ENCODE results near the gene GNS. TPM values are rescaled to one million over a fixed set of nuclear protein-coding genes. Genes with fewer than 3 reads are reported as not detected.
A peak's percentile ranks its signal among the peaks of the same experiment; 100 is the strongest.

Gene GNS
- 21.6 and 26.0 TPM in 2 replicates for total RNA-seq (2021)
- long read RNA-seq, full-length matches to known transcripts, result 72 of 99 reads
- long read RNA-seq, partial matches to known transcripts, result 13 of 99 reads
- long read RNA-seq, other reads (novel, unspliced or antisense), result 14 of 99 reads

GRCh38 chr12:64759035-64759894, at the start of gene GNS:
TSS of gene GNS (minus strand) at chr12:64759406. CDS start at chr12:64759276, 130 bp downstream.
- H2BK20ac ChIP-seq (ENCODE audit: low read depth, low read length, poor library complexity, severe bottlenecking), result no peak within 1 kb of the TSS
- Mint-ChIP-seq H3K4me1 (peaks cover 12% of the 10 kb centered on the region in 2 experiments), H3K36me3 (ENCODE audit: insufficient read depth in 1 of 3, low read depth in 3 of 3) (no peaks in the 10 kb centered on the region; a peak in 1 of 7 replicates), H3K9me3 (no peaks in the 10 kb centered on the region; a peak in 1 of 5 replicates), H3K27me3 (ENCODE audit: low read depth) (no peaks in the 10 kb centered on the region), H3K27ac (peak within 1 kb of the TSS; percentile 74 to 95 (median 80)), H3K4me3 (peak within 1 kb of the TSS; percentile 84 to 89)
- H2BK5ac ChIP-seq (ENCODE audit: insufficient read length, low read length), result no peak within 1 kb of the TSS
- H3K14ac ChIP-seq (ENCODE audit: insufficient read depth, low read length), result no peak within 1 kb of the TSS
- H2BK120ac ChIP-seq (ENCODE audit: low read depth, low read length, poor library complexity, severe bottlenecking), result no peak within 1 kb of the TSS
- H3K56ac ChIP-seq (ENCODE audit: insufficient read length, low read depth, low read length), result no peak within 1 kb of the TSS
- peak within 1 kb of the TSS; percentile 53 for H3K9ac ChIP-seq (ENCODE audit: extremely low read depth, insufficient read length, low read length)
- peaks cover 8% of the 10 kb centered on the region for H3K23me2 ChIP-seq (ENCODE audit: insufficient read length, low read depth, low read length, poor library complexity, severe bottlenecking)
- no peaks in the 10 kb centered on the region for H3K27me3 ChIP-seq (ENCODE audit: insufficient read depth, low read length)
- whole genome bisulfite sequencing (ENCODE audit: extremely low coverage, insufficient read length, low lambda C conversion rate), result no CpG with 5 or more reads among the region's 67 CpGs
- no peak within 1 kb of the TSS for H3K18ac ChIP-seq (ENCODE audit: insufficient read length, low read depth, low read length)
- TF ChIP-seq CTCF (conservative IDR thresholded peaks at IDR 0.05), result no peak
- no peaks in the 10 kb centered on the region for H3K4me1 ChIP-seq (ENCODE audit: insufficient read depth, low read length)
- H3K27ac ChIP-seq (ENCODE audit: insufficient read length, low read depth, low read length), result no peak within 1 kb of the TSS
- no peak within 1 kb of the TSS for H4K5ac ChIP-seq (ENCODE audit: insufficient read length, low read depth, low read length)
- H3K9me3 ChIP-seq (ENCODE audit: control insufficient read depth, low read depth, low read length), result no peaks in the 10 kb centered on the region
- no peak within 1 kb of the TSS for H3K4ac ChIP-seq (ENCODE audit: low read depth, low read length)
- H2AK5ac ChIP-seq (ENCODE audit: insufficient read length, low read length), result no peak within 1 kb of the TSS
- no peak within 1 kb of the TSS for H4K91ac ChIP-seq (ENCODE audit: insufficient read length, low read depth, low read length)
- no peaks in the 10 kb centered on the region for H3K79me1 ChIP-seq (ENCODE audit: insufficient read depth, low read depth, low read length, poor library complexity, severe bottlenecking)
- DNase-seq, result peak; percentile 97
- H3K23ac ChIP-seq (ENCODE audit: insufficient read length, low read depth, low read length), result no peak within 1 kb of the TSS
- no peak within 1 kb of the TSS for H3T11ph ChIP-seq (ENCODE audit: low read length)
- no peaks in the 10 kb centered on the region for H4K20me1 ChIP-seq (ENCODE audit: control insufficient read depth, insufficient read depth, insufficient read length)
- peaks cover 1% of the 10 kb centered on the region; the same call in 1 of the 2 replicates for H3K79me2 ChIP-seq (ENCODE audit: insufficient read depth, low read length)
- H2AFZ ChIP-seq (ENCODE audit: low read length), result no peak within 1 kb of the TSS
- no peak within 1 kb of the TSS for H2BK12ac ChIP-seq (ENCODE audit: insufficient read length, low read depth, low read length)
- no peak within 1 kb of the TSS for H2BK15ac ChIP-seq (ENCODE audit: low read depth, low read length)
- no peak within 1 kb of the TSS for H4K8ac ChIP-seq (replicated peaks; ENCODE audit: insufficient read length, low read depth, low read length)
- peak within 1 kb of the TSS; percentile 85 for H3K4me2 ChIP-seq (ENCODE audit: insufficient read depth, insufficient read length, low read length)
